Measurements from ENCODE around the gene MAPK1.
"Not testable (repeated sequence)": the region's sequence is repeated elsewhere in the genome, so short reads cannot be mapped to it uniquely, and the experiment has no call there.

MAPK1 gene

GRCh38 chr22:21904250-21904789, 36.9 kb upstream of the MAPK1 start:
- H3K4me3 ChIP-seq (ENCODE audit: low read depth, low read length) = no peak overlapping the region
- DNase-seq (ENCODE audit: low read depth) = no peak
- TF ChIP-seq CTCF (IDR thresholded peaks at IDR 0.05; ENCODE audit: low read depth, low read length, missing control alignments) = no peak

- no peak for TF ChIP-seq CTCF (IDR thresholded peaks at IDR 0.05; ENCODE audit: low read depth, low read length, missing control alignments)
- DNase-seq (ENCODE audit: low read depth) = no peak
- no peak overlapping the region for H3K4me3 ChIP-seq (ENCODE audit: low read depth, low read length)
Measured at GRCh38 chr22:21903283-21903682, 35.8 kb upstream of the MAPK1 start.

DNA sequence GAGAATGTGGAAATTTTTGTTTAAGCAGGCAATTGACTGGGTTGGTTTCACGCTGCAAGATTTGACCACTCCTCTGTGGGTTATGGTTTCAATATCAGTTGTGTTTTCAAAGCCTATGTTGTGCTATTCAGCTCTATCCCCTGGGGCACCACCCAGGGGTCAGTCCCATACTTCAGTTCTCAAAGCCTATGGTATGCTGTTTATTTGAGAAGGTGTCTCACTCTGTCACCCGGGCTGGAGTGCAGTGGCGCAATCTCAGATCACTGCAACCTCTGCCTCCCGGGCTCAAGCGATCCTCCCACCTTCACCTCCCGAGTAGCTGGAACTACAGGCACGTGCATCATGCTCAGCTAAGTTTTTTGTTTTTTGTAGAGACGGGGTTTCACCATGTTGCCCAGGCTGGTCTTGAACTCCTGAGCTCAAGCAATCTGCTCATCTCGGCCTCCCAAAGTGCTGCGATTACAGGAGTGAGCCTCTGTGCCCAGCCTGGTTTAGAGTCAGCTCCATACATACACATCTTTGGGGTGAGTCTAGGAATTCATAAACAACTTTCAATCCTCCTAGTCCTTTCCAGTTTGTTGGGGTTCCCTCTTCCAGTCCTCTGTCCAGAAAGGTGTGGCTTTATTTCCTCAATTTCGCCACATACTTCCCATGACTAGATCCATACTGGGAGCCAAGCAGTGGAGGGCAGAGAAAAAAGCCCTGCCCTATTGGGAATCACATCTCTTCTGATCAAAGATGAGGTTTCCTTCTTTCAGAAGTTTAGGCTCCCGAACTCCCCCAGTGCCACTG, 35.0 kb upstream of the MAPK1 start:
- DNase-seq (ENCODE audit: low read depth) = no peak
- TF ChIP-seq CTCF (IDR thresholded peaks at IDR 0.05; ENCODE audit: low read depth, low read length, missing control alignments) = no peak

DNA sequence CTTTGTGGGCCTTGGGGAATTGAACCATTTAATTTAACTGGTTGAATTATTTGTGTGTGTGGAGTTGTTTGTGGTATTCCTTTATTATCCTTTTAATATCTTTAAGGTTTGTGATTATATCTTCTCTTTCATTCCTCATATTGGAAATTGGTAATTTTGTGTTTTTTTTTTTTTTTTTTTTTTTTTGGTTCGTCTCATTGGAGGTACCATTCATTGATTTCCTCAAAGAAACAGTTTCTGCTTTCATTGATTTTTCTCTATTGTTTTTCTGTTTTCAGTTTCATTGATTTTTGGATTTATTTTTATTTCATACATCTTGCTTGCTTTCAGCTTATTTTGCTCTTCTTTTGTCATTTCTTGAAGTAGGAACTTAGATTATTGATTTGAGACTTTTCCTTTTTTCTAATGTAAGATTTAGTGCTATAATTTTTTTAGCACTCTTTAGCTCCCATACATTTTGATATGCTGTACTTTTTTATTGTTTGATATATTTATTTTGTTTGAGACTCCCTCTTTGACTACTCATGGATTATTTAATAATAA, 31.0 kb upstream of the MAPK1 start:
- TF ChIP-seq CTCF (IDR thresholded peaks at IDR 0.05; ENCODE audit: low read depth, low read length, missing control alignments) = no peak
- DNase-seq (ENCODE audit: low read depth) = no peak
- H3K4me3 ChIP-seq (ENCODE audit: low read depth, low read length) = no peak overlapping the region

More for the DNA sequence above, 35.0 kb upstream of the MAPK1 start:
- no peak overlapping the region for H3K4me3 ChIP-seq (ENCODE audit: low read depth, low read length)

DNA sequence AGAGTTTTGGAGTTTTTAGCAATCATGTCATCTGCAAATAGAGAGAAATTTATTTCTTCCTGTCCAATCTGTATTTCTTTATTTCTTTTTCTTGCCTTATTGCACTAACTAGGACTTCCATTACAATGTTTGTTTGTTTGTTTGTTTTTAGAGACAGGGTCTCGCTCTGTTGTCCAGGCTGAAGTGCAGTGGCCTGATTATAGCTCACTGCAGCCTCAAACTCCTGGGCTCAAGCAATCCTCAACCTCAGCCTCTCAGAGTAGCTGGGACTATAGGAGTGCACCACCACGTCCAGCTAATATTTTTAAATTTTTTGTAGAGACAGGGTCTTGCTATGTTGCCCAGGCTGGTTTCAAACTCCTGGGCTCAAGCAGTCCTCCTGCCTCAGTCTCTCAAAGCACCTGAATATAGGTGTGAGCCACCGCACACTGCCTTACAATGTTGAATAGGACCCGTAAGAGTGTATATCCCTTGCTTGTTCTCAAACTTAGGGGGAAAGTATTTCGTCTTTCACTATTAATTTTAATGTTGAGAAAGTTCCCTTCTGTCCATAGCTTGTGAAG, 29.6 kb upstream of the MAPK1 start:
- H3K4me3 ChIP-seq (ENCODE audit: low read depth, low read length) = no peak overlapping the region
- no peak for DNase-seq (ENCODE audit: low read depth)
- TF ChIP-seq CTCF (IDR thresholded peaks at IDR 0.05; ENCODE audit: low read depth, low read length, missing control alignments) = no peak

- not testable (repeated sequence) for H3K4me3 ChIP-seq (ENCODE audit: low read depth, low read length); DNase-seq (ENCODE audit: low read depth)
Measured at GRCh38 chr22:21896275-21896674, 28.8 kb upstream of the MAPK1 start.

- no peak overlapping the region for H3K4me3 ChIP-seq (ENCODE audit: low read depth, low read length)
- DNase-seq (ENCODE audit: low read depth) = no peak
- no peak for TF ChIP-seq CTCF (IDR thresholded peaks at IDR 0.05; ENCODE audit: low read depth, low read length, missing control alignments)
Measured at GRCh38 chr22:21894799-21895198, 27.4 kb upstream of the MAPK1 start.
